Measurements from ENCODE around the gene ACTG2.

The ACTG2 gene

DNA sequence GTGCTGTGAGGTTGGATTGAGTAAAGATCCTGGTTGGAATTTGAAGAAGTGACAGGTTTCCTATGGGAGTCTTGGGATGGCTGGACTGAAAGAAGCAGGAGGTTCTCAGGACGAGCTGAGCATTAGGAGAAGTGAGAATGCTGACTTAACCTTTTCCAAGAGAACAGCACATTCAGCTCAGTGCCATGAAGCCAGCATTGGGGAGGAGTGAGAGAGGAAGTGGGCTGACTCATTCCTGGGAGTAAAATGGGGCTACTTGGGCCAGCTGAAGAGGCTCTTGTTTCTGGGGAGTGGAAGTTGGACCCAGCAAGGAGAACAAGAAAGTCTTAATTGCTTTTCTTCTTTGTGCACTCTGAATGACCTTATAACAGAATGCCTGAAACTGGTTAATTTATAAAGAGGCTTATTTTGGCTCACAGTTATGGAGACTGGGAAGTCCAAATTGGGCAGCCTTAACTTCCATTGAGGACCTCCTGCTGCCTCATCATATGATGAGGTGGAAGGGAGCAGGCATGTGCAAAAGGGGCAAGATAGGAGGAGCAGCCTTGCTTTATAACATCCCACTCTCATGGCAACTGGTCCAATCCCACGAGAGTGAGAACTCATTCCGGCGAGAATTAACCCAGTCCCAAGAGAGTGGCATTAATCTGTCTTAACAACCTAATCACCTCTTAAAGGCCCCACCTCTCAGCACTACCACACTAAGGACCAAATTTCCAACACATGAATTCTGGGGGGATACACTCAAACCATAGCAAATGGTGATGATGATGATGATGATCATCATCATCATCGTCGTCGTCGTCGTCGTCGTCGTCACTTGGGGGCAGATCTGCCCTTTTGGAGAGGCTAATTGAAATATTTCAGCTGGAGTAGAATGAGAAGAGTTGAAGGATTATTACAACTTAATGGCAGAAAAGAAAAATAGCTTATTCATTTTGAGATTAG lies 60.0 kb downstream of the ACTG2 start:
- DNase-seq (ENCODE audit: low read depth), result no peak
- no peak overlapping the region for H3K4me3 ChIP-seq (ENCODE audit: low read depth, low read length)

DNA sequence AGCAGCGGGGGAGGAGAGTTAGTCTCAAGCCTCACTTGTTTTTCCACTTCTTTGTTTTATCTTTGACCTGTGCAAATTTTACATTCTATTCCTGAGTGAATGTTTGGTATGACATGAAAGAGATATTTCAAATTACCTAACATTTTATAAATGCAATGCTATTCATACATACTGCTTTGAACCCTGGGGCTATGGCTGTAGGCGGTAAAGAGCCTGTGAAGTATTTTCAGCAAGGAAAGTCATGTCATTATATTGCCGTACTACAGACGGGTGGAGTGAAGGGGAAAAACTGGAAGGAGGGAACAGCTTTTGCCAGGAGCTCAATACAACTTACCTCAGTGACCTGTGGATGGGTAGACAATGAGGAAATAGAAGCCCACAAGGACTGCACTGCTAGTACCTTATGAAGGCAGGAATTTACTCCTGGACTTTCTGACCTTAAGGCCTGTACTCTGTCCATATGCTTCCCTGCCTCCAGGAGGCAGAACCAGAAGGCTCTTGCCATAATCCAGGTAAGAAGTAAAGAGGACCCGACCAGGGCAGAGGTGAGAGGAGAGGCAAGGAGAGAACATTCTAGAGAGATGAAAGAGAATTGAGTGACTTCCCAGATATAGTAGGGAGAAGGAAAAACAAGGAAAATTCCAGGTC lies 63.5 kb downstream of the ACTG2 start:
- H3K4me3 ChIP-seq (ENCODE audit: low read depth, low read length), result no peak overlapping the region
- no peak for DNase-seq (ENCODE audit: low read depth)

DNA sequence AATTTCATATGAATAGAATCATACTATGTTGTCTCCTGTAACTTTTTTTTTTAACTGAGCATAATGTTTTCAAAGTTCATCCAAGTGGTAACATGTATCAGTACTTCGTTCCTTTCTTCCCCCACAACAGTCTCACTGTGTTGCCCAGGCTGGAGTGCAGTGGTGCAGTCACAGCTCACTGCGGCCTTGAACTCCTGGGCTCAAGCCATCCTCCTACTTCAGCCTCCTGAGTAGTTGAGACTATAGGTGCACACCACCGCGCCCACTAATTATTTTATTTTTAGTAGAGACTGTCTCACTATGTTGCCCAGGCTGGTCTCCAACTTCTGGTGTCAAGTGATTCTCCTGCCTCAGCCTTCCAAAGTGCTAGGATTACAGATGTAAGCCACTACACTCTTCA lies 68.5 kb downstream of the ACTG2 start:
- DNase-seq (ENCODE audit: low read depth), result no peak
- no peak overlapping the region for H3K4me3 ChIP-seq (ENCODE audit: low read depth, low read length)

DNA sequence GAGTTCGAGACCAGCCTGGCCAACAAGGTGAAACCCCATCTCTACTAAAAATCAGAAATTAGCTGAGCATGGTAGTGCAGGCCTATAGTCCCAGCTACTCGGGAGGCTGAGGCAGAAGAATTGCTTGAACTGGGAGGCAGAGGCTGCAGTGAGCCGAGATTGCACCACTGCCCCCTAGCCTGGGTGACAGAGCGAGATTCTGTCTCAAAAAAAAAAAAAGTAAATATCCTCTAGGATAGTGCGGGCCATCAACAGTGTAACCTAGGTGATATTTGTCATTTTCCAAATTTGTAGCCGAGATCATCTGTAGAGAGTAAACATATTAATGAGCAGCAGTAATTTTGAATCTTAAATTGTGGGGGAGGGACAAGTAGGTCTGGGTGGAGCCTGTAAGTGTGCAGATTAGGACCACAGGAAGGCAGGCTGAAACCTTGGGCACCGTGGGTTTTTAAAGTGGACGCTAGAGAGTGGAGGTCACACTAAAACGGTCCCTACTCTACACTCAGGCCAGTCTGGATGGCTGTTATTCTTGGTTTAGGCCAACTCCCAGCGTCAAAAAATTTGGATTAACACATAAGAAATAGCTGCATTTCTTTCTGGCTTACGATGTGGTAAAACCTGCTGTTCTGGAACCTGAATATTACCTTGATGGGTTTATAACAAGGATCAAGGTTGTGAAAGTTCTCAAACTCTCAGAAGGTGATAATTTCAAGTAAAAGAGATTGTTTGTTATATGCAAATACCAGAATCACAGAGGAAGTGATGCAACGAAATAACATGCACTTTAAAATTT lies 69.2 kb downstream of the ACTG2 start:
- no peak overlapping the region for H3K4me3 ChIP-seq (ENCODE audit: low read depth, low read length)
- no peak for DNase-seq (ENCODE audit: low read depth)

DNA sequence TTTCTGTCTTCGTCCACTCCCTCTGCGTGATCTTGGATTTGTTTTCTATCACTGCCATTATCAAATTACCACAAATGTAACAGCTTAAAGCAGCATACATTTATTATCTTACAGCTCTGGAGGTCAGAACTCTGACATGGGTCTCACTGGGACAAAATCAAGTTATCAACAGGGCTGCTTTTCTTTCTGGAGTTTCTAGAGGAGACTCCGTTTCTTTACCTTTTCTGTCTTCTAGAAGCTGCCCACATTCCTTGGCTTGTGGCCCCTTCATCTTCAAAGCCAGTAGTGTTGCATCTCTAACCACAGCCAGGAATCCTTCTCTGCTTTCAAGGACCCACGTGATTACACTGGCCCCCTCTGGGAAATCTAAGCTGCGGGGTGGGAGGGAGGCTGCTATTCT lies 70.0 kb downstream of the ACTG2 start:
- no peak overlapping the region for H3K4me3 ChIP-seq (ENCODE audit: low read depth, low read length)
- DNase-seq (ENCODE audit: low read depth), result no peak

DNA sequence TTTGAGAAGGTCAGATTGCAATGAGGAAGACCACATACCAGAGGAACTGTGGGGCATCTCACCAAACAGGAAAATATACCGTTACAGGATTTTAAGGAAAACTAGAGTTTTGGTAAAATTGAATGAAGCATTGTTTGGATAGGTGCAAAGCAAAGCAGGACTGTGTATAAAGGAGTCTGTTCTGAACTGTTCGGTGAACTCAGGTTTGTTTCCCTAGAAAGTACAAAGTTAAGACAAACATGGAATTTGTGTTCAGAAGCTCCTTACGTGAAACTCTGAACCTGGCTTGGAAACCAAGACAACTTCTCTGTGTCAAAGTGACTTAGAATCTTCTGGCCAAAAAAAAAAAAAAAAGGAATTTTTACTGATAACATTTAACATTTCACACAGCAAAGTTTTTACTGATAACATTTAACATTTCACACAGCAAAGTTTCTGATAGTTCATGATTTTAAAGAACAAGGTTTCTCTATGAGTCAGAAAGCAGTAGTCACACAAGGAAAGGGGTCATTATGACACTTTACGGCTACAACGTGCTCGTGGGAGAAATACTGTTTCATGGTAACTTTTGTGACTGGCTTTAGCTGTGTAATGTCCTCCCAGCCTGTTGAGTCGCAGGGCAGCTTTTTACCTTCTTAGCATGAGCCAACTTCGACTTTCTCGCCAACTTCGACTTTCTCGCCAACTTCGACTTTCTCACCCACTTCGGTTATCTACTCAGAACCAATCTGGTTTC lies 70.7 kb downstream of the ACTG2 start:
- H3K4me3 ChIP-seq (ENCODE audit: low read depth, low read length), result no peak overlapping the region
- DNase-seq (ENCODE audit: low read depth), result no peak

DNA sequence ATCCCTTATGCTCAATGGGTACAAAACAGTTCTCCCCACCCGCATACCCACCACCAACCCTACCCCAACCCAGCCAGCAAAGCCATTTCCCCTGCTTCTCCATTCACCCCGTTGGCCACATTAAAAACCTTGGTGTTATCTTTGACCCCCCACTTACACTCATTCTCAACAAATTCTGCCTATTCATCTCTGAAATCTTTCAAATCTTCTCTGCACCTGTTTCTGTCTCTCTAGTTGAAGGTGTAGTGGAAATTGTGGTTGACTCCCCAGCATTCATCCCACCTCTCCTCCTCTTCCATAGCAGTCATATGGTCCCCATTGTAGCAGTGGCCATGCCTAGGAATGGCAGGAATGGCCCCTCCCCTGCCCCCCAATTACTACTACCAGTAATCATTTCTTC lies 71.4 kb downstream of the ACTG2 start:
- no peak for DNase-seq (ENCODE audit: low read depth)
- H3K4me3 ChIP-seq (ENCODE audit: low read depth, low read length), result no peak overlapping the region

DNA sequence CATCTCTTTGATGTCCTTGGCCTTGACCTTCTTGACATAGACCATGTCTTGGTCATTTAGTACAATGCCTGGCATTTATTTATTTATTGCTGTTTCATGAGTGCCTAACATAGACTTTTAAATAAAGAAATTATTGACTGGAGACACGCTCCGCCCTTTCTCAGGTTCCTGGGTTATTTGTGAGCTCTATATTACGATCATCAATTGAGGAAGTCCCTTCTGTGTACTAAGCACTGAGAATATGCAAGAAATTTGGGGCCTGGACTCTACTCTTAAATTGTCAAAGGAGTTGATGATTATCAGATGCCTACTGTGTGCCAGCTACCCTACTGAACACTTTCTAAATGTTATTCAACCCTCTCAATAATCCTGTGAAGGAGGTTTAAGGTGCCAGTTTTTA lies 72.2 kb downstream of the ACTG2 start:
- no peak overlapping the region for H3K4me3 ChIP-seq (ENCODE audit: low read depth, low read length)
- no peak for DNase-seq (ENCODE audit: low read depth)

DNA sequence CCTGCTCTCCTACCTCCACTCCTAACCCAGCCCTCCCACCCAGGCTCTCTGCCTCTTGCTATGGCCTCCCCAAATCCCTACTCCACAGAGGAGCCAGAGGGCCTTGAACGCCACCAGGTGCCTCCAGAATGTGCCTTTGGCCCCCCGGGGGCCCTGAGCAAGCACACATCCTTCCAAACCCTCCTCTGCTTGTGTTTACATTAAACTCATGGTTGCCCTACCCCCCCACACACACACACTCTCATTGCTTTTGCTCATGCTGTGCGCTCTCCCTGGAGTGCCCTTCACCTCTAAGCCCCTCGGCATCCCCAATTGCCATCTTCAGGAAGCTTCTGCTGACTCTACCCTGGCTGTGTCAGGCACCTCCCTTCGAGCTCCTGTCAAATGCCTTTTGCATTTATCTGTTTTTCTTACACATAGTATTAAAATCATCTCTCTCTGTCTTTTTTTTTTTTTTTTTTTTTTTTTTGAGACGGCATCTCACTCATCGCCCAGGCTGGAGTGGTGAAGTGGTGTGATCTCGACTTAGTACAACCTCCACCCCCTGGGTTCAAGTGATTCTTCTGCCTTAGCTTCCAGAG lies 75.6 kb downstream of the ACTG2 start:
- DNase-seq (ENCODE audit: low read depth), result no peak
- no peak overlapping the region for H3K4me3 ChIP-seq (ENCODE audit: low read depth, low read length)

DNA sequence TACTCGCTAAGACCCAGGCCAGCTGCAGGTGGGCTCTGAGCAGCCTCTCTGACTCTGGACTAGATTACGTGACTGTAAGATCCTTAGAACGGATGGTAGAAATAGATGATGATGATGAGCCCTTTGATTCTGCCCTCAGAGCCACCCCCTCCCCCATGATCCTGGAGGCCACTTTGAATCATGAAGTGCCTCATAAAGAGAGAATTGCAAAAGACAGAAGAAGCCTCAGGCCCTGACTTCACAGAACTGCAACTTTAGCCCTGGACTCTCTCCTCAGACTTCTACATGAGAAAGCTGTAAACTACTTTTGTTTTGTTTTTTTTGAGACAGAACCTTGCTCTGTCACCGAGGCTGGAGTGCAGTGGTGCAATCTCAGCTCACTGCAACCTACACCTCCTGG lies 76.5 kb downstream of the ACTG2 start:
- no peak overlapping the region for H3K4me3 ChIP-seq (ENCODE audit: low read depth, low read length)
- DNase-seq (ENCODE audit: low read depth), result no peak

Data from skeletal muscle cell (primary cell).